Mucosa of rectum (tissue), 2 donors: ENCODE results near the gene SRGAP2C.
"Not testable (repeated sequence)": the region's sequence is repeated elsewhere in the genome, so short reads cannot be mapped to it uniquely, and the experiment has no call there.

Experiments used
- H3K27ac ChIP-seq, 2 donors: one replicate each; pipeline ENCODE4 v1.7.0; 2013; ENCODE audit warnings: inconsistent platforms in 2 of 2, low read depth in 2 of 2, low read length in 2 of 2
- H3K27me3 ChIP-seq, 2 donors: one replicate each; pipeline ENCODE4 v1.7.0; 2013; ENCODE audit warnings: low read length in 2 of 2; ENCODE audit not compliant: control insufficient read depth in 2 of 2, insufficient read depth in 2 of 2
- H3K36me3 ChIP-seq, 2 donors: one replicate each; pipeline ENCODE4 v1.7.0; 2013; ENCODE audit warnings: low read length in 2 of 2; ENCODE audit not compliant: control insufficient read depth in 2 of 2, insufficient read depth in 2 of 2
- H3K4me1 ChIP-seq, 2 donors: one replicate each; pipeline ENCODE4 v1.7.0; 2013; ENCODE audit warnings: low read length in 2 of 2, mild to moderate bottlenecking in 1 of 2; ENCODE audit not compliant: control insufficient read depth in 2 of 2, insufficient read depth in 2 of 2
- H3K4me3 ChIP-seq, 2 donors: one replicate each; pipeline ENCODE4 v1.7.0; 2013; ENCODE audit warnings: low read length in 2 of 2
- H3K9ac ChIP-seq, 2 donors: one replicate each; pipeline ENCODE4 v1.7.0; 2013; ENCODE audit warnings: low read length in 2 of 2, low read depth in 1 of 2, mild to moderate bottlenecking in 1 of 2
- H3K9me3 ChIP-seq, 2 donors: one replicate each; pipeline ENCODE4 v1.7.0; 2013; ENCODE audit warnings: low read length in 2 of 2; ENCODE audit not compliant: control insufficient read depth in 2 of 2
- donor health status: healthy.
- donor health status: Normal muscosa, but diverticular disease.

The SRGAP2C gene

GRCh38 chr1:121400108-121400507 is 215.3 kb downstream of the SRGAP2C start:
- not testable (repeated sequence) for H3K27ac ChIP-seq, H3K9me3 ChIP-seq, H3K4me1 ChIP-seq, H3K9ac ChIP-seq, H3K27me3 ChIP-seq, H3K36me3 ChIP-seq, H3K4me3 ChIP-seq

- H3K36me3 ChIP-seq, H3K4me1 ChIP-seq, H3K9ac ChIP-seq, H3K9me3 ChIP-seq, H3K27me3 ChIP-seq, H3K4me3 ChIP-seq, H3K27ac ChIP-seq: not testable (repeated sequence)
Measured at GRCh38 chr1:121400541-121401310, 216.0 kb downstream of the SRGAP2C start.

DNA sequence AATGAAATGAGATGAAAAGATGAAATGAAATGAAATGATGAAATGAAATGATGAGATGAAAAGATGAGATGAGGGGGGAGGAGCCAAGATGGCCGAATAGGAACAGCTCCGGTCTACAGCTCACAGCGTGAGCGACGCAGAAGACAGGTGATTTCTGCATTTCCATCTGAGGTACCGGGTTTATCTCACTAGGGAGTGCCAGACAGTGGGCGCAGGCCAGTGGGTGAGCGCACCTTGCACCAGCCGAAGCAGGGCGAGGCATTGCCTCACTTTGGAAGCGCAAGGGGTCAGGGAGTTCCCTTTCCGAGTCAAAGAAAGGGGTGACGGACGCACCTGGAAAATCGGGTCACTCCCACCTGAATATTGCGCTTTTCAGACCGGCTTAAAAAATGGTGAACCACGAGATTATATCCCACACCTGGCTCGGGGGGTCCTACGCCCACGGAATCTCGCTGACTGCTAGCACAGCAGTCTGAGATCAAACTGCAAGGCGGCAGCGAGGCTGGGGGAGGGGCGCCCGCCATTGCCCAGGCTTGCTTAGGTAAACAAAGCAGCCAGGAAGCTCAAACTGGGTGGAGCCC is 216.7 kb downstream of the SRGAP2C start:
- H3K27ac ChIP-seq, H3K9ac ChIP-seq, H3K4me1 ChIP-seq, H3K9me3 ChIP-seq, H3K27me3 ChIP-seq, H3K36me3 ChIP-seq: not testable (repeated sequence)
- peak overlapping the region; percentile 30 to 44 for H3K4me3 ChIP-seq

DNA sequence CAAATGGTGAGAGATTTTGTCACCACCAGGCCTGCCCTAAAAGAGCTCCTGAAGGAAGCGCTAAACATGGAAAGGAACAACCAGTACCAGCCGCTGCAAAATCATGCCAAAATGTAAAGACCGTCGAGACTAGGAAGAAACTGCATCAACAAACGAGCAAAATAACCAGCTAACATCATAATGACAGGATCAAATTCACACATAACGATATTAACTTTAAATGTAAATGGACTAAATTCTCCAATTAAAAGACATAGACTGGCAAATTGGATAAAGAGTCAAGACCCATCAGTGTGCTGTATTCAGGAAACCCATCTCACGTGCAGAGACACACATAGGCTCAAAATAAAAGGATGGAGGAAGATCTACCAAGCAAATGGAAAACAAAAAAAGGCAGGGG is 218.5 kb downstream of the SRGAP2C start:
- not testable (repeated sequence) for H3K9ac ChIP-seq, H3K9me3 ChIP-seq, H3K36me3 ChIP-seq, H3K4me3 ChIP-seq, H3K4me1 ChIP-seq, H3K27me3 ChIP-seq, H3K27ac ChIP-seq

GRCh38 chr1:121408354-121408753 is 223.6 kb downstream of the SRGAP2C start:
- no peaks in the 10 kb centered on the region for H3K9me3 ChIP-seq
- H3K27ac ChIP-seq: no peak overlapping the region
- H3K27me3 ChIP-seq: no peaks in the 10 kb centered on the region
- H3K9ac ChIP-seq: no peak overlapping the region
- H3K36me3 ChIP-seq: no peaks in the 10 kb centered on the region
- H3K4me3 ChIP-seq: no peak overlapping the region
- H3K4me1 ChIP-seq: no peaks in the 10 kb centered on the region

DNA sequence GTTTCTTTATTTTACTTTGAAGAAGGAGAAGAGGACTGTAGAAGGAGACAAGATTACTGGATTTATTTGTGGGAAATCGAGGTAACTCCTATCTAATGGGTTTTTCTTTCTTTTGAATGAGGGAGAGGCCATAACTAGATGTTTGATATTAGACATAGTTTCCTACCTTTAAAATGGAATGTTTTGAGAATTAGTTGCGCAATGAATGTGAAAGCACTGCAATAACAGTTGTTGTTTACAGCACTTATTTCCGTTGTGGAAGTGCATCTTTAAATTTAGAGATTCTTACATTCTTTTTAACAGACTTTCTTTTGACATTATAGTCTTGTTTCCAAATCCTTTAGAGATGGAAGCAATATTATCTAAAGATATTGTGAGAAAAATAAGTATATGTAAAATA is 229.0 kb downstream of the SRGAP2C start:
- Histone ChIP-seq H3K9ac (no peak overlapping the region), H3K4me3 (no peak overlapping the region), H3K9me3 (no peaks in the 10 kb centered on the region), H3K36me3 (no peaks in the 10 kb centered on the region), H3K4me1 (no peaks in the 10 kb centered on the region), H3K27me3 (no peaks in the 10 kb centered on the region), H3K27ac (no peak overlapping the region)

DNA sequence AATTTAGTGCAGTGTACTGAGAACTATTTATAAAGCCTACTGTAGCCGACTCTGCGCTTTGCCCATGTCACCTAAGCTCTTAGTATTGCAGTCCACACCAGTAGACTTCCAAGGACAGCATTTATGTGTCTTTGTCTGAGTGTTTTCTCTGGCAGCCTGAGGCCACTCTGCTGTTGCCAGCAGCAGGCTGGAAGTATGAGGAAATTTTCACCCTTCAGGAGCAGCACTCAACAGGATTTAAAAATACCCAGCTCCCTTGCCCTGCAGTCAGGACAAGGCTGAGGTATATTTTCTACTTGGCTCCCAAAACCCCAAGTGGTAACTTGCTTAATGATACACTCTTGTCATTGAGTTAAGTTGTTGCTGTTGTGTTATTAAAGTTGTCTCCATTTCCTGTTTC is 230.1 kb downstream of the SRGAP2C start:
- Histone ChIP-seq H3K27ac (no peak overlapping the region), H3K27me3 (no peaks in the 10 kb centered on the region), H3K9ac (no peak overlapping the region), H3K4me1 (no peaks in the 10 kb centered on the region), H3K36me3 (no peaks in the 10 kb centered on the region), H3K9me3 (no peaks in the 10 kb centered on the region), H3K4me3 (no peak overlapping the region)

GRCh38 chr1:121417325-121417923 is 232.6 kb downstream of the SRGAP2C start:
- Histone ChIP-seq H3K9me3 (no peaks in the 10 kb centered on the region), H3K9ac (no peak overlapping the region), H3K27ac (no peak overlapping the region), H3K27me3 (no peaks in the 10 kb centered on the region), H3K4me3 (no peak overlapping the region), H3K36me3 (no peaks in the 10 kb centered on the region), H3K4me1 (no peaks in the 10 kb centered on the region)

GRCh38 chr1:121418369-121419049 is 233.7 kb downstream of the SRGAP2C start:
- Histone ChIP-seq H3K4me1 (no peaks in the 10 kb centered on the region), H3K4me3 (no peak overlapping the region), H3K9ac (no peak overlapping the region), H3K27me3 (no peaks in the 10 kb centered on the region), H3K27ac (no peak overlapping the region), H3K36me3 (no peaks in the 10 kb centered on the region), H3K9me3 (no peaks in the 10 kb centered on the region)

- not testable (repeated sequence) for H3K27ac ChIP-seq, H3K9ac ChIP-seq, H3K9me3 ChIP-seq, H3K27me3 ChIP-seq, H3K4me3 ChIP-seq, H3K36me3 ChIP-seq, H3K4me1 ChIP-seq
Measured at GRCh38 chr1:121419050-121419615, 234.4 kb downstream of the SRGAP2C start.
